Measurements from ENCODE around the gene ADCY5. TPM values are rescaled to one million over a fixed set of nuclear protein-coding genes. Genes with fewer than 3 reads are reported as not detected.

ADCY5 gene
- total RNA-seq, 1 donor, result under 0.01 TPM

GRCh38 chr3:123390865-123391600, 57.9 kb downstream of the ADCY5 start:
- DNase-seq (ENCODE audit: low read depth in 2 of 3, low spot score in 2 of 3), result no peak

- DNase-seq (ENCODE audit: low read depth in 2 of 3, low spot score in 2 of 3), result no peak
Measured at GRCh38 chr3:123389628-123389918, 59.3 kb downstream of the ADCY5 start.

GRCh38 chr3:123388811-123389627, 59.9 kb downstream of the ADCY5 start:
- no peak for DNase-seq (ENCODE audit: low read depth in 2 of 3, low spot score in 2 of 3)

- no peak for DNase-seq (ENCODE audit: low read depth in 2 of 3, low spot score in 2 of 3)
Measured at GRCh38 chr3:123388042-123388441, 60.8 kb downstream of the ADCY5 start.

- DNase-seq (ENCODE audit: low read depth in 2 of 3, low spot score in 2 of 3), result no peak
Measured at GRCh38 chr3:123387532-123387931, 61.4 kb downstream of the ADCY5 start.

- DNase-seq (ENCODE audit: low read depth in 2 of 3, low spot score in 2 of 3), result no peak
Measured at GRCh38 chr3:123386477-123387040, 62.3 kb downstream of the ADCY5 start.

- DNase-seq (ENCODE audit: low read depth in 2 of 3, low spot score in 2 of 3), result no peak
Measured at GRCh38 chr3:123385981-123386380, 62.9 kb downstream of the ADCY5 start.

- DNase-seq (ENCODE audit: low read depth in 2 of 3, low spot score in 2 of 3), result no peak
Measured at GRCh38 chr3:123385499-123385898, 63.4 kb downstream of the ADCY5 start.

GRCh38 chr3:123385001-123385401, 63.9 kb downstream of the ADCY5 start:
- DNase-seq (ENCODE audit: low read depth in 2 of 3, low spot score in 2 of 3), result no peak

GRCh38 chr3:123384256-123384655, 64.6 kb downstream of the ADCY5 start:
- DNase-seq (ENCODE audit: low read depth in 2 of 3, low spot score in 2 of 3), result no peak

- no peak for DNase-seq (ENCODE audit: low read depth in 2 of 3, low spot score in 2 of 3)
Measured at GRCh38 chr3:123383091-123384053, 65.5 kb downstream of the ADCY5 start.

GRCh38 chr3:123380261-123380660, 68.6 kb downstream of the ADCY5 start:
- no peak for DNase-seq (ENCODE audit: low read depth in 2 of 3, low spot score in 2 of 3)

- no peak for DNase-seq (ENCODE audit: low read depth in 2 of 3, low spot score in 2 of 3)
Measured at GRCh38 chr3:123379041-123379830, 69.7 kb downstream of the ADCY5 start.

- DNase-seq (ENCODE audit: low read depth in 2 of 3, low spot score in 2 of 3), result no peak
Measured at GRCh38 chr3:123378409-123378915, 70.4 kb downstream of the ADCY5 start.

GRCh38 chr3:123377243-123377740, 71.6 kb downstream of the ADCY5 start:
- no peak for DNase-seq (ENCODE audit: low read depth in 2 of 3, low spot score in 2 of 3)

GRCh38 chr3:123376451-123377242, 72.2 kb downstream of the ADCY5 start:
- DNase-seq (ENCODE audit: low read depth in 2 of 3, low spot score in 2 of 3), result no peak

GRCh38 chr3:123375014-123375940, 73.6 kb downstream of the ADCY5 start:
- no peak for DNase-seq (ENCODE audit: low read depth in 2 of 3, low spot score in 2 of 3)

- no peak for DNase-seq (ENCODE audit: low read depth in 2 of 3, low spot score in 2 of 3)
Measured at GRCh38 chr3:123374016-123374415, 74.9 kb downstream of the ADCY5 start.
